IPS-NIHi7 (cell line): ENCODE measurements around the gene PCDHGB1.
"Not testable (repeated sequence)": the region's sequence is repeated elsewhere in the genome, so short reads cannot be mapped to it uniquely, and the experiment has no call there.

Source experiments
- DNase-seq: peaks from one replicate; pipeline ENCODE4 v3.0.0; 2012; ENCODE audit warnings: mixed read lengths; ENCODE audit errors: extremely low spot score

Gene PCDHGB1

GRCh38 chr5:141346017-141346416, 3.9 kb upstream of the PCDHGB1 start:
- DNase-seq: not testable (repeated sequence)

- no peak for DNase-seq
These were observed 1.7 kb downstream of the PCDHGB1 start for GRCh38 chr5:141351591-141351990.

GRCh38 chr5:141354900-141355469, 5.1 kb downstream of the PCDHGB1 start, which contains the start of gene PCDHGA4:
Gene PCDHGA4, plus strand, starts transcription at chr5:141355021. Its CDS starts 87 bp downstream, at chr5:141355108.
- no peak for DNase-seq

- no peak for DNase-seq
These were observed 5.7 kb downstream of the PCDHGB1 start for GRCh38 chr5:141355641-141356040.

- DNase-seq: no peak
These were observed 6.2 kb downstream of the PCDHGB1 start for GRCh38 chr5:141356133-141356532.

- no peak for DNase-seq
These were observed 7.1 kb downstream of the PCDHGB1 start for GRCh38 chr5:141356950-141357349.

GRCh38 chr5:141359790-141360426, 10.0 kb downstream of the PCDHGB1 start, which contains the start of gene PCDHGB2:
Gene PCDHGB2, plus strand, starts transcription at chr5:141359994. Its CDS starts 142 bp downstream, at chr5:141360136.
- peak; percentile 71 for DNase-seq

- no peak for DNase-seq
These were observed 10.8 kb downstream of the PCDHGB1 start for GRCh38 chr5:141360685-141361084.

GRCh38 chr5:141362719-141363118, 12.8 kb downstream of the PCDHGB1 start:
- DNase-seq: no peak

GRCh38 chr5:141363952-141364660, 14.2 kb downstream of the PCDHGB1 start, which contains the start of gene PCDHGA5:
Gene PCDHGA5, plus strand, starts transcription at chr5:141364162. Its CDS starts 169 bp downstream, at chr5:141364331.
- no peak for DNase-seq

GRCh38 chr5:141366016-141366896, 16.4 kb downstream of the PCDHGB1 start:
- DNase-seq: no peak

GRCh38 chr5:141369994-141370848, 20.3 kb downstream of the PCDHGB1 start, which contains the start of gene PCDHGB3:
Gene PCDHGB3, plus strand, starts transcription at chr5:141370242. Its CDS starts 153 bp downstream, at chr5:141370395.
- no peak for DNase-seq

- DNase-seq: no peak
These were observed 21.9 kb downstream of the PCDHGB1 start for GRCh38 chr5:141371572-141372475.

GRCh38 chr5:141373673-141374317, 23.9 kb downstream of the PCDHGB1 start, which contains the start of gene PCDHGA6:
Gene PCDHGA6, plus strand, starts transcription at chr5:141373891. Its CDS starts 193 bp downstream, at chr5:141374084.
- DNase-seq: no peak

GRCh38 chr5:141374627-141375026, 24.7 kb downstream of the PCDHGB1 start:
- DNase-seq: no peak

GRCh38 chr5:141375444-141376155, 25.7 kb downstream of the PCDHGB1 start:
- not testable (repeated sequence) for DNase-seq

- no peak for DNase-seq
These were observed 32.8 kb downstream of the PCDHGB1 start, which contains the start of gene PCDHGA7 for GRCh38 chr5:141382469-141383294. Gene PCDHGA7, plus strand, starts transcription at chr5:141382742. Its CDS starts 158 bp downstream, at chr5:141382900.
